Skeletal muscle satellite cell (primary cell): ENCODE results near the gene FAM53A.
"Not testable (repeated sequence)": the region's sequence is repeated elsewhere in the genome, so short reads cannot be mapped to it uniquely, and the experiment has no call there.

Experiments used
- H3K27me3 ChIP-seq: 2 replicates; pipeline ENCODE4 v1.7.0; 2013; ENCODE audit warnings: low read length; ENCODE audit not compliant: control insufficient read depth, insufficient read depth
- H3K36me3 ChIP-seq: 2 replicates; pipeline ENCODE4 v1.7.0; 2013; ENCODE audit warnings: mild to moderate bottlenecking, control low read depth, low read length; ENCODE audit not compliant: insufficient read depth
- H3K4me1 ChIP-seq: 2 replicates; pipeline ENCODE4 v1.7.0; 2013; ENCODE audit warnings: low read length; ENCODE audit not compliant: control insufficient read depth, insufficient read depth
- H3K4me2 ChIP-seq: 2 replicates; pipeline ENCODE4 v1.7.0; 2013; ENCODE audit warnings: mild to moderate bottlenecking, low read length
- H3K4me3 ChIP-seq: 2 replicates; pipeline ENCODE4 v1.7.0; 2013; ENCODE audit warnings: low read length
- H3K9ac ChIP-seq: 2 replicates; pipeline ENCODE4 v1.7.0; 2013; ENCODE audit warnings: mild to moderate bottlenecking, low read depth, low read length, moderate library complexity
- H3K9me3 ChIP-seq: replicated peaks from 2 replicates; pipeline ENCODE4 v1.7.0; 2013; ENCODE audit warnings: mild to moderate bottlenecking, control low read depth, low read length

Gene FAM53A

DNA sequence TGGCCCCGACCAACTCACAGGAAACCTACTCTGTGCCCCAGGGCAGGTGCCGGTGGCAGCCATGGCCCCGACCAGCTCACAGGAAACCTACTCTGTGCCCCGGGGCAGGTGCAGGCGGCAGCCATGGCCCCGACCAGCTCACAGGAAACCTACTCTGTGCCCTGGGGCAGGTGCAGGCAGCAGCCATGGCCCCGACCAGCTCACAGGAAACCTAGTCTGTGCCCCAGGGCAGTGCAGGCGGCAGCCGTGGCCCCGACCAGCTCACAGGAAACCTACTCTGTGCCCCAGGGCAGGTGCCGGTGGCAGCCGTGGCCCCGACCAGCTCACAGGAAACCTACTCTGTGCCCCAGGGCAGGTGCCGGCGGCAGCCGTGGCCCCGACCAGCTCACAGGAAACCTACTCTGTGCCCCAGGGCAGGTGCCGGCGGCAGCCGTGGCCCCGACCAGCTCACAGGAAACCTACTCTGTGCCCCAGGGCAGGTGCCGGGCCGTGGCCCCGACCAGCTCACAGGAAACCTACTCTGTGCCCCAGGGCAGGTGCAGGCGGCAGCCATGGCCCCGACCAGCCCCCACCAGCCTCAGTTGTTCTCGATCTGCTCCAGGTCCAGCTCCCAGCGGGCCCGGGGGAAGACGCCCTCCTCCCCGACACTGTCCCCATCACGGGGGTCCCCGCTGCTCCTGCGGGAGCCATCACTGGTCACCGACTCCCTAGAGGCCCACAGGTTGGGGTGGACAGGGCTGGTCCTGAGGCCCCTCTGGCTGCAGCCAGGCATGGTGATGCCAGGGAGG, 43.2 kb downstream of the FAM53A start:
- not testable (repeated sequence) for H3K4me1 ChIP-seq, H3K9ac ChIP-seq, H3K4me3 ChIP-seq

DNA sequence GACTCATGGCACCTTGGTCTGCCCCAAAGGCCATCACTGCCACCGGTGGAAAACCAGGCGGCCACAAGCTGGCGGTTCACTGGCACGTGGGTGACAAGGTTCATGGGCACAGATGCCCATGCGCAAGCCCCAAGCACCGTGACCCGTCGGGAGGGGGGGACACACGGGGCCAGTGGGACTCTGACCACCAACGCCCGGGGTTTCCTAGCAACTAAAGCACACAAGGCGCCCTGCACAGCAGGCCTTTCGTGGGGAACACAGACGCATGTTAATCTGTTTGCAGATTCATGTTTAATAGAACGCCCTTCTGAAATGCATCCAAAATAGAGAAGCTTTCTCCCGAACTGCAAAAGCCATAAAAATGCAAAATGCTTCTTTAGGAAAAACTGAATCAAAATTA, 43.9 kb downstream of the FAM53A start:
- Histone ChIP-seq H3K9me3 (no peaks in the 10 kb centered on the region), H3K27me3 (no peaks in the 10 kb centered on the region), H3K4me3 (no peak overlapping the region), H3K36me3 (no peaks in the 10 kb centered on the region), H3K4me2 (no peak overlapping the region), H3K9ac (no peak overlapping the region), H3K4me1 (no peaks in the 10 kb centered on the region)

More for the DNA sequence above, 43.2 kb downstream of the FAM53A start:
- not testable (repeated sequence) for H3K36me3 ChIP-seq, H3K27me3 ChIP-seq, H3K4me2 ChIP-seq, H3K9me3 ChIP-seq

DNA sequence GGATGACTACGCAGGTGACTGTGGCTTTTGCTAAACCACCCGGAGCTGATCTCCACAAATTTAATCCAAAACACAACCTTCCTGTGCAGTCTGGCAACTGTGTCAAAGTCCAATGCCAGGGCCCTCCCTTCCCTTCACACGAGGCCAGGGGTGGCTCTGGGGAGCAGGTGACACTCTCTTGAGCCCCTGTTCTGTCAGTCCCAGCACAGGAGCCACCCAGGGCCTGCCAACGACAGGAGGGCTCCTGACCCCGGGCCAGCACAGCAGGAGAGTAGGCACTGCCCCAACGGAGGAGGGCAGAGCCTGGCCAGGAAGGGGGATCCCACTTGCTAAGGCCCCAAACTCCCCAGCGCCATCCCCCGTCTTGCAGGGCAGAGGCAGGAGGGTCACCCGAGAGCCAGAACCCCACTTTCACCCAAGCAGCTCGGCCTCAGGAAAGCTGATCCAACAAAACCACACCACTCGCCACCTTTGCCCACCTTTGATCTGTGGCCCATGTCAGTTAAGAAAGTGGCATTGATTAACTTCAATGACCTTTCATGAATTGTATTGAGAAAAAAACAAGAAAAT, 44.7 kb downstream of the FAM53A start:
- no peak overlapping the region for H3K4me2 ChIP-seq

DNA sequence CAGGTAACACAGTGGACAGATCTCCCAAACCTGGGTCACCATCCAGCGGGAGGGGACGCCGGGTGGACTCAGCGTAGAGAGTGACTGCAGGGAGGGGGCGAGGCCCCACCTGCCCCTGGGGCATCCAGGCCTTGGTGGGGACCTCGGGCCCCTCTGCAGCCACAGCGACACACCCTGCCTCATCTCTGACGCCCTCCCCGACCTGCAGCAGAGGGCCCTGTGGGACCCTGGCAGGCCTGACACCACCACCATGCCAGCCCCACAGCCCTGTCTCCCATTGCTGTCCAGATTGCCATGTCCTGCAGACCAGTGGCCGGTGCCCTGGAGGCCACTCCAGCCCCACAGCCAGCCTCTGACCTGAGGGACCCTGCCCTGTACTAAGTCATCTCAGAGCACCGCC, 45.2 kb downstream of the FAM53A start:
- no peaks in the 10 kb centered on the region for H3K36me3 ChIP-seq
- no peaks in the 10 kb centered on the region for H3K4me1 ChIP-seq
- H3K27me3 ChIP-seq: peaks cover 4% of the 10 kb centered on the region
- H3K9ac ChIP-seq: no peak overlapping the region
- no peaks in the 10 kb centered on the region for H3K9me3 ChIP-seq
- no peak overlapping the region for H3K4me2 ChIP-seq
- no peak overlapping the region for H3K4me3 ChIP-seq

More for the DNA sequence above, 44.7 kb downstream of the FAM53A start:
- Histone ChIP-seq H3K4me1 (no peaks in the 10 kb centered on the region), H3K9ac (no peak overlapping the region), H3K4me3 (no peak overlapping the region), H3K36me3 (no peaks in the 10 kb centered on the region), H3K27me3 (no peaks in the 10 kb centered on the region), H3K9me3 (no peaks in the 10 kb centered on the region)

DNA sequence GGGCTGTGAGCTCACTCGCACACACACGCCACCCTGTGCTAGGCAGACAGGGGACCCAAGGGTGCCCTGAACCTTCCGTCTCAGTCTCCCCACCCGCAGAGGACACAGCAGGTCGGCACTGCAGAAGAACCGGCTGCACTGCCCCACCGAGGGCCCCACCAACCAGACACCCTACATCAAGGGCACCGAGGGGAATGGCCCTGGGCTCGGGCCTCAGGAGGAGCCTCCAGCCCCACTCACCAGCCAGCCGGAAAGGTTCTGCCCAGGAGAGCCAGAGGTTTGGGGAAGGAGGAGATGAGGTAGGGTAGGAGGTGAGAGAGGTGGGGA, 45.9 kb downstream of the FAM53A start:
- Histone ChIP-seq H3K4me1 (no peaks in the 10 kb centered on the region), H3K4me2 (no peak overlapping the region), H3K27me3 (peaks cover 8% of the 10 kb centered on the region), H3K9me3 (no peaks in the 10 kb centered on the region), H3K4me3 (no peak overlapping the region), H3K36me3 (no peaks in the 10 kb centered on the region), H3K9ac (no peak overlapping the region)

DNA sequence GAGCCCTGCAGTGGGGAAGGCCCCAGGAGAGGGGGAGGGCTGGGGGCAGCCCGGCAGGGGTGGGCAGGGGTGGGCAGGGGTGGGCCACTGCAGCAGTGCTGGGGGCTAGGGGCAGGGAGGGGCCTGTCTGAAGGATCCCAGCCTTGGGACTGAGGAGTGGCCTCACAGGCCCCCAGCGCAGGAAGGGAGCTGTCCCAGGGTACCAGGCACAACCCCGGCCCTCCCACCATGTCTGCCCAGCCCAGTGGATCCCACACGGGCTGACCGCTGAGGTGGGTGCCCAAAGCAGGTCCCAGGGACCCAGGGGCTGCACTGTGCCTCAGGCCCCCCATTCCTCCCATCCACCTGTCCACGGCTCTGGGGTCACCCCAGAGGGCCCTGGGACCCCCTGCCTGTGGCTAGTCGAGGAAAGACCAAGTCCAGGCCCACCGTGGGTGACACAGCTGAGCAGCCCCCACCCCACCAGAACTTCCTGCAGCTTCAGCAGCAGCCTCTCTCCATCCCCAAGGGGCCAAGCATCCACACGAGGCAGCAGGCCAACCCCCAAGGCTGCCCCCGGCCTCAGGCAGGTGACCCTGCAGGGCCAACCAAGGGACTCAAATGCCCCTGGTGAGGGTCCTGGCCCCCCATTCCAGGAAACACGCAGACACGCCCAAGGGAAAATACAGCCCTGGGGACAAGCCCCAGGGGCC, 46.4 kb downstream of the FAM53A start:
- Histone ChIP-seq H3K9me3 (no peaks in the 10 kb centered on the region), H3K4me3 (no peak overlapping the region), H3K36me3 (no peaks in the 10 kb centered on the region), H3K9ac (no peak overlapping the region), H3K27me3 (peaks cover 8% of the 10 kb centered on the region), H3K4me2 (no peak overlapping the region), H3K4me1 (no peaks in the 10 kb centered on the region)

DNA sequence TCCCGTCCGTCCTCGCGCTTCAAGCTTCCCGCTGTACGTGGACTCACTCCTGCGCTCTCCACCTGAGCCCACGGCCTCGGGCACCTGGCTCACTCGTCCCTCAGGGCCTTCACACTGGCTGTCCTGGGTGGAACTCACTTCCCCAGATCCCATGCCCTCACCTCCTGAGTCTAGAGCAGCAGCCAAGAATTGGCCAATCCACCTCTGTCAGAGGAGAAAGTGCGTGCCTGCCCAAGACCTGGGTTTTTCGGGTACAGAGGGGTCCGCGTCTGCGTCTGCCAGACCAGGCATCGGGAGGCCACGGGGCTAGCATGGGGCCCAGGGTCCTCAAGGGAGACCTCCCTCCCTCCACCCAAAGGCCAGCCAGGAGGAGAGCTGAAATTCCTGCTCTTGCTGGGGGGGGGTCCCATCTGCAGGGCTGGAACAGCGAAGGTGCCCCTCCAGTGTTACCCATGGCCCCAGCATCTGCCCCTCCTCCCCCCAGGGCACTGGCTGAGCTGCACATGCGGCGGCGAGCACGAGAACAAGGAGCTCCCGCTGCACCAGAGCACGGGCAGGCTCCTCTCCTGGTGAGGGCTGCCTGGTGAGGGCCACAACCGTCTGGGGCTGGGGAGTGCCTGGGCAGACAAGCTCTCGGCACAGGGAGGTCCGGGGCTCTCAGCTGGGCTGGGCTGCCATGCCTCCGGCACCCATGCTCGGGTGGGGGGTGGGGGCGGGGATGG, 47.5 kb downstream of the FAM53A start:
- Histone ChIP-seq H3K9me3 (no peaks in the 10 kb centered on the region), H3K4me3 (no peak overlapping the region), H3K4me2 (no peak overlapping the region), H3K4me1 (no peaks in the 10 kb centered on the region), H3K36me3 (no peaks in the 10 kb centered on the region), H3K27me3 (peaks cover 8% of the 10 kb centered on the region), H3K9ac (no peak overlapping the region)

DNA sequence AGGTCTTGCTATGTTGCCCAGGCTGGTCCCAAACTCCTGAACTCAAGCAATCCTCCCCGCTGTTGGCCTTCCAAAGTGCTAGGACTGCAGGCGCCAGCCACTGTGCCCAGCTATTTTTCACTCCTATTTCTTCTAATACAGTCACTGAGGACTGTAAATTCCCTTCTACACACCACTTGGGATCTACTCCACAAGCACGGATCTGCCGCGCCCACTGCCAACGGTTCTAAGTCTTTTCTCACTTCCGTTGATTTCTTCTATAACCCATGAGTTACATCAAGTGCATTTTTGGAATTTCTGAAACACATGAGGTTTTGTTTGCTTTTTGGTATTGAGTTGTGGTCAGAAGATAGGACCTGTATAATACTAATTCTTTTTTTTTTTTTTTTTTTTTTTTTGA, 48.6 kb downstream of the FAM53A start:
- Histone ChIP-seq H3K27me3 (peaks cover 8% of the 10 kb centered on the region), H3K4me1 (no peaks in the 10 kb centered on the region), H3K4me3 (no peak overlapping the region), H3K4me2 (no peak overlapping the region), H3K36me3 (no peaks in the 10 kb centered on the region), H3K9ac (no peak overlapping the region), H3K9me3 (no peaks in the 10 kb centered on the region)

DNA sequence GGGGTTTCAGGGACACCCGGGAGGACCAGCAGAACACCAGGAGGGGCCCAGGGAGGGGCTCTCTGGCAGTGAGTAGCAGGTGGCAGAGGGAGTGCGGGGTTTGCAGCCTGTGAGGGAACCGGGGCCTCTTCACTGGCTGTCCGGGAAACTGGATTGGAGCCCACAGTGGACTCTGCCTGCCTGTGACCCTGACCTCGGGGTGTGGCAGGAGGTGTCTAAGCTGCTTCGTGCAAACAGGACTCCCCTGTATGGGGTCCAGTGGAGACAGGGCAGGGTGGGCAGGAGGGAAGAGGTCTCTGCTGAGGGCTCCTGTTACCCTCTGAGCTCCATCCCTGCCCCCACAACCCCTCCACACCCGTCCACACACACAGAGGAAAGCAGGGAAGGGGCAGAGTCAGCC, 50.1 kb downstream of the FAM53A start:
- no peaks in the 10 kb centered on the region for H3K36me3 ChIP-seq
- H3K9ac ChIP-seq: no peak overlapping the region
- no peak overlapping the region for H3K4me3 ChIP-seq
- H3K4me1 ChIP-seq: no peaks in the 10 kb centered on the region
- no peak overlapping the region for H3K4me2 ChIP-seq
- no peaks in the 10 kb centered on the region for H3K9me3 ChIP-seq
- peaks cover 8% of the 10 kb centered on the region for H3K27me3 ChIP-seq

DNA sequence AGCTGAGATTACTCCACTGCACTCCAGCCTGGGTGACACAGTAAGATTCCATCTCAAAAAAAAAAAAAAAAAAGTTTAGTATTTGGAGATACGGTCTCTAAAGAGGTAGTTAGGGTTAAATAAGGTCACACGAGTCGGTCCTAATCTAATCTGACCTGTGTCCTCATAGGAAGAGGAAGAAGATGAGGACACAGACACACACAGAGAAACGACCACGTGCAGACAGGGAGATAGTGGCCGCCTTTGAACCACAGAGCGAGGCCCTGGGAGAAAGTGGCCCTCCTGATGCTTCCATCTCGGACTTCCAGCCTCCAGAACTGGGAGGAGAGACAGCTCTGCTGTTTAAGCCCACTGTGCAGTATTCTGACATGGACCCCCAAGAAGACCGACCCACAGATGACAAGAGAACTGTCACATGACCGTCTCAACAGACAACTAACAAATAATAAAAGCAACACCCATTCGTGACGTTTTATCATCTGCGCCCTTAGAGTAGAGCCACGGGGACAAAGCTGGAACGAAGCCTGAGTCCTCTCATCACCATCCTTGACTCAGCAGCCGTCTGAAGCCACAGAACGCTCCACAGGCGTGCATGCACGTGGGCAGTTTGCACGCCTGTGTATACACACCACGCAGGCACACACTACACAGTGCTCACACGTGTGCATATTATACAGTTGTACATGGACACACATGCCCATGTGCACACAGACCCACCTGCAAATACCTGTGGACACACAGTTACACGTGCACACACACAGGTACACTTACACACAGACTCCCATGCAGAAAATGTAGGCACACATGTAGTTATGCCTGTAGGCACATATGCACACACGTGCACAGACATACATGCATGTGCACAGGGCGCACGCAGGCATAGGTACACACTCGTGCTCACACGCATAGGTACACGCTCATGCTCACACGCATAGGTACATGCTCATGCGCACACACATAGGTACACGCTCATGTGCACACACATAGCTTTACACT, 51.7 kb downstream of the FAM53A start:
- Histone ChIP-seq H3K27me3 (peaks cover 8% of the 10 kb centered on the region), H3K4me3 (no peak overlapping the region), H3K4me2 (no peak overlapping the region), H3K4me1 (no peaks in the 10 kb centered on the region), H3K9me3 (no peaks in the 10 kb centered on the region), H3K36me3 (no peaks in the 10 kb centered on the region), H3K9ac (no peak overlapping the region)
